DMS79 (cell line): ENCODE results near the gene EFNB3.

Experiments
- DNase-seq: peaks from one replicate; lab custom pipeline; 2025; lab: John Stamatoyannopoulos, UW

The EFNB3 gene

GRCh38 chr17:7704601-7705268, at the start of gene EFNB3:
Gene EFNB3 (plus strand): TSS chr17:7705202. CDS start chr17:7705599, 397 bp downstream.
- DNase-seq = peak; percentile 33

GRCh38 chr17:7655541-7655840, 49.5 kb upstream of the EFNB3 start:
- DNase-seq = no peak

GRCh38 chr17:7656958-7657609, 47.9 kb upstream of the EFNB3 start:
- no peak for DNase-seq

- DNase-seq = no peak
These were observed 37.2 kb upstream of the EFNB3 start for GRCh38 chr17:7667656-7668406.

GRCh38 chr17:7668482-7668881, 36.5 kb upstream of the EFNB3 start:
- DNase-seq = no peak

GRCh38 chr17:7673239-7673638, 31.8 kb upstream of the EFNB3 start:
- no peak for DNase-seq

- no peak for DNase-seq
These were observed 30.1 kb upstream of the EFNB3 start for GRCh38 chr17:7674934-7675333.

GRCh38 chr17:7676533-7676932, 28.5 kb upstream of the EFNB3 start:
- DNase-seq = no peak

- no peak for DNase-seq
These were observed 27.5 kb upstream of the EFNB3 start for GRCh38 chr17:7677388-7678067.

- no peak for DNase-seq
These were observed 20.0 kb upstream of the EFNB3 start for GRCh38 chr17:7684851-7685532.

GRCh38 chr17:7685533-7686221, 19.3 kb upstream of the EFNB3 start:
- DNase-seq = peak; percentile 88

- DNase-seq = peak; percentile 85
These were observed 18.6 kb upstream of the EFNB3 start for GRCh38 chr17:7686222-7687071.

- peak; percentile 91 for DNase-seq
These were observed 17.7 kb upstream of the EFNB3 start, which contains the start of gene TP53 for GRCh38 chr17:7687072-7687907. Gene TP53 (minus strand): TSS chr17:7687490. CDS start chr17:7676594, 10,896 bp downstream.

- DNase-seq = peak; percentile 97
These were observed 16.8 kb upstream of the EFNB3 start, which contains the start of gene WRAP53 for GRCh38 chr17:7687908-7688807. Gene WRAP53 (plus strand): TSS chr17:7688477. CDS start chr17:7688649, 172 bp downstream.

- no peak for DNase-seq
These were observed 16.1 kb upstream of the EFNB3 start for GRCh38 chr17:7688808-7689316.

GRCh38 chr17:7695586-7695985, 9.4 kb upstream of the EFNB3 start:
- DNase-seq = no peak

- no peak for DNase-seq
These were observed 7.0 kb upstream of the EFNB3 start for GRCh38 chr17:7697828-7698588.
